Smooth muscle cell of the pulmonary artery (primary cell): Measurements from ENCODE around the gene TUT7. TPM values are rescaled to one million over a fixed set of nuclear protein-coding genes. Genes with fewer than 3 reads are reported as not detected.

Experiments
- total RNA-seq: library from RNA; depleted of rRNA; stranded (reverse); fragments of >200 nt; gene quantifications from 2 replicates; pipeline ENCODE4 v1.2.3, GENCODE V29; 2014

The TUT7 gene, protein sequence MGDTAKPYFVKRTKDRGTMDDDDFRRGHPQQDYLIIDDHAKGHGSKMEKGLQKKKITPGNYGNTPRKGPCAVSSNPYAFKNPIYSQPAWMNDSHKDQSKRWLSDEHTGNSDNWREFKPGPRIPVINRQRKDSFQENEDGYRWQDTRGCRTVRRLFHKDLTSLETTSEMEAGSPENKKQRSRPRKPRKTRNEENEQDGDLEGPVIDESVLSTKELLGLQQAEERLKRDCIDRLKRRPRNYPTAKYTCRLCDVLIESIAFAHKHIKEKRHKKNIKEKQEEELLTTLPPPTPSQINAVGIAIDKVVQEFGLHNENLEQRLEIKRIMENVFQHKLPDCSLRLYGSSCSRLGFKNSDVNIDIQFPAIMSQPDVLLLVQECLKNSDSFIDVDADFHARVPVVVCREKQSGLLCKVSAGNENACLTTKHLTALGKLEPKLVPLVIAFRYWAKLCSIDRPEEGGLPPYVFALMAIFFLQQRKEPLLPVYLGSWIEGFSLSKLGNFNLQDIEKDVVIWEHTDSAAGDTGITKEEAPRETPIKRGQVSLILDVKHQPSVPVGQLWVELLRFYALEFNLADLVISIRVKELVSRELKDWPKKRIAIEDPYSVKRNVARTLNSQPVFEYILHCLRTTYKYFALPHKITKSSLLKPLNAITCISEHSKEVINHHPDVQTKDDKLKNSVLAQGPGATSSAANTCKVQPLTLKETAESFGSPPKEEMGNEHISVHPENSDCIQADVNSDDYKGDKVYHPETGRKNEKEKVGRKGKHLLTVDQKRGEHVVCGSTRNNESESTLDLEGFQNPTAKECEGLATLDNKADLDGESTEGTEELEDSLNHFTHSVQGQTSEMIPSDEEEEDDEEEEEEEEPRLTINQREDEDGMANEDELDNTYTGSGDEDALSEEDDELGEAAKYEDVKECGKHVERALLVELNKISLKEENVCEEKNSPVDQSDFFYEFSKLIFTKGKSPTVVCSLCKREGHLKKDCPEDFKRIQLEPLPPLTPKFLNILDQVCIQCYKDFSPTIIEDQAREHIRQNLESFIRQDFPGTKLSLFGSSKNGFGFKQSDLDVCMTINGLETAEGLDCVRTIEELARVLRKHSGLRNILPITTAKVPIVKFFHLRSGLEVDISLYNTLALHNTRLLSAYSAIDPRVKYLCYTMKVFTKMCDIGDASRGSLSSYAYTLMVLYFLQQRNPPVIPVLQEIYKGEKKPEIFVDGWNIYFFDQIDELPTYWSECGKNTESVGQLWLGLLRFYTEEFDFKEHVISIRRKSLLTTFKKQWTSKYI (N-terminal part only)
- 29.3 and 37.4 TPM in 2 replicates for total RNA-seq

DNA sequence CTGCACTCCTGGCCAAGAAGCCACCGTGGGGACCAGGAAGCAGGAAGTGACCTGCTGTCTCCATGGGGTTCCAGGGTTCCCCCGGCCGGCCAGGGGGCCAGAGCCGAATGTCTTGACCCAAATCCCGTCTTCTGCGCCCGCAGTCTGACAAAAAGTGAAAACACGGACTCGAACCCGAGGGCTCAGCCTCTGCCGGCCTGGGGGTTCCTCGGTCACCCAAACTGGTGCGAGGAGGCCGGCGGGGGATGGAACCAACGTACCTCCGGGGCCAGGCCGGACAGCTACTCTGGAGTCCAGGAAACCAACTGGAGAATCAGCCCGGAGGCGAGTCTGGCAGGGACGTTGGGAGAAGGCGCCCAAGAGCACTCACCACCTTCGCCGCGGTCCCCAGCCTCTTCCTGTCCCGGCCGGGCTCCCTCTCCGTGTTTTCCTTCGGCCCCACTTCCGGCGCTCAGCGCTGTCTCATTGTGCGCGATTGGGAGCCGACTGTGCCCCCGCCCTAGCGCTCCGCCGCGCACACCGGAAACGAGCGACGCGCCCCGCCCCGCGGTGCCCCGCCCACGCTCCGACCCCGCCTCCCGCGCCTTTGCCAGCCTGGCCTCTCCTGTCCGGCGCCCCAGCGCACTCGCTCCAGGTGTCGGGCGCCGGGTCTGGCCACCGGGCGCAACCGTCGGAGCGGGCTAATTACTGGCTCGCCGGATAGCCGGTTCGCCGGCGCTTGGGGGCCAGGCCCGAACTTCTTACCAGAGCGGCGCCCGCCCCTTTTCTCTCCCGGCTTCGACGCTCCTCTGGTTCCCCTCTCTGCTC is at the start of gene TUT7:
TSS of gene TUT7 (minus strand) at position 400 of the 807 bp plus-strand sequence. CDS start 1,211 bp downstream, outside the sequence.

DNA sequence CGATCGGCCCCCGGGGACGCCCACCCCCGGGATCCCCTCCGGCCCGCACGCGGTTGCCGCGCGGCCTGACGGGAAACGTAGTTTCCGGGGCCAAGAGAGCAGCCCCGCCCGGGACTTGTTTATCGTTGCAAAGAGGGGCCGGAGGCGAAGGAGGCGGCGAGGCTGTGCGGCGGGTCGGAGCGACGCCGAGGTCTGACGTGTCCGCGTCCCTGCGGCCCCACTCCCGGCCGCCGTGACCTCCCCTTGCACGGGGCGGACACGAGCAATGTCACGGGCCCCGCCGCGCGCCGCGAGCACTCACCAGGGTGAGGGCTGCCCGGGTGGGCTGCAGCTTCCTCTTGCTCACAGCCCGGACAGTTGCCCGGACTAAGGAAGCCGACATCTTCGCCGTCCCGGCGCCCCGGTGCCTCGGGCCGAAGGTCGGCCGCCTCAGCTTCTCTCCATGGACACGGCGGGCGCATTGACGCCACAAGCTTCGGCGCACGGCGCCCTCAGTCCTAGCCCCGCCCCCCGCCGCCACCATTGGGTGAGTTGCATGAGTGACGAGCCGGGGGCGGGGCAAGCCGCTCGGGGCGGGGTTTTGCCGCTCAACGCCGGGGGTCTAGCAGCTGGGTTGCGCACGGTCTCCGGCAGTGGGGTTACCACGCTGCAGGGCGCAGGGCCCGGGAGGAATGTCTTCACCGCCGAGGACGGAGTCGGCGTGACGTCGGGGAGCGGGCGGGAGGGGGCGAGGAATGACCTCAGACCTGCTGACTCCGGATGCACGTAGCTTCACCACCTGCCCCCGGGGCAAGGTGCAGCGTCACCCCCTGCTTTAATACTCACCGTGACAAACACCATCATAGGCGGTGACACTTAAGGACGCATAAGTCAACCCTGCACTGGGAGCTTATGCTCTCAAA is 71.9 kb downstream of the TUT7 start, which contains the start of gene ISCA1:
TSS of gene ISCA1 (minus strand) at position 462 of the 902 bp plus-strand sequence. CDS start at position 382, 80 bp downstream.

DNA sequence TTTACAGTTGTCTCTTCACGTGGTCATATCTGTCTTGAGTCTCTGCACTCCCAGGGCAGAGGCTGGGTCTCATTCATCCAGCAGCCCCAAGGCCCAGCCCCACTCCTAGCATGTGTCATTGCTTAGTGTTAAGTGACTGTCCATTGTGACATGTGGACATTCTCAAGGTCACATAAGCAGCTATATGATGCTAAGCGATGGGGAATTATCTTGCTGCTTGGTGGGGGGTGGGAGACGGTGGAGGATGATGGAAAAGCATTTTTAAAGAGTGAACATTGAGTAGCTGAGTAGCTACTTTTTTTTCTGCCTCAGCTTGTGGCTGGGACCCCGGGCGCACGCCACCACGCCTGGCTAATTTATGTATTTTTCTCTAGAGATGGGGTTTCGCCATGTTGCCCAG is 94.7 kb downstream of the TUT7 start, which contains the start of gene C9orf153:
TSS of gene C9orf153 (minus strand) at position 101 of the 400 bp plus-strand sequence. CDS start 30,054 bp downstream, outside the sequence.

Other genes starting within 250 kb of the TUT7 start
- 0.98 and 0.99 TPM in 2 replicates for gene C9orf153, start 94.8 kb downstream of the TUT7 start, total RNA-seq
- 20.2 and 26.7 TPM in 2 replicates for gene ISCA1, start 71.9 kb downstream of the TUT7 start, total RNA-seq